KMS-11 (cell line): ENCODE measurements around the gene ELAC1.

Experiments
- H2AFZ ChIP-seq: fragments of 200-600 bp; sonication (generic); 2 replicates; pipeline ENCODE4 v1.6.1; 2016; ENCODE audit warnings: antibody characterized with exemption, mixed run types, low read depth
- H3K27ac ChIP-seq: fragments of 200-600 bp; sonication (generic); 2 replicates; pipeline ENCODE4 v1.6.1; 2016; ENCODE audit warnings: mild to moderate bottlenecking, mixed run types
- H3K27me3 ChIP-seq: fragments of 200-600 bp; sonication (generic); 2 replicates; pipeline ENCODE4 v1.6.1; 2017; ENCODE audit warnings: mild to moderate bottlenecking, low read depth, mixed run types, moderate library complexity; ENCODE audit not compliant: insufficient read depth
- H3K36me3 ChIP-seq: fragments of 200-600 bp; sonication (generic); 2 replicates; pipeline ENCODE4 v1.6.1; 2017; ENCODE audit warnings: mild to moderate bottlenecking, mixed run types; ENCODE audit not compliant: insufficient read depth
- H3K4me1 ChIP-seq: fragments of 200-600 bp; sonication (generic); 2 replicates; pipeline ENCODE4 v1.6.1; 2016; ENCODE audit warnings: mild to moderate bottlenecking, low read depth, mixed run types; ENCODE audit not compliant: poor library complexity, severe bottlenecking
- H3K4me2 ChIP-seq: fragments of 200-600 bp; sonication (generic); 2 replicates; pipeline ENCODE4 v1.7.0; 2016; ENCODE audit warnings: mild to moderate bottlenecking, mixed run types
- H3K4me3 ChIP-seq: fragments of 200-600 bp; sonication (generic); IDR thresholded peaks from 2 replicates; pipeline ENCODE4 v1.6.1; 2017; ENCODE audit warnings: low read depth, low read length, mixed read lengths; ENCODE audit not compliant: insufficient read depth
- H3K79me2 ChIP-seq: fragments of 200-600 bp; sonication (generic); 2 replicates; pipeline ENCODE4 v1.6.1; 2016; ENCODE audit warnings: low read depth, mixed run types; ENCODE audit not compliant: insufficient read depth
- H3K9ac ChIP-seq: fragments of 200-600 bp; sonication (generic); 2 replicates; pipeline ENCODE4 v1.6.1; 2016; ENCODE audit warnings: mild to moderate bottlenecking, mixed run types
- H4K20me1 ChIP-seq: fragments of 200-600 bp; sonication (generic); 2 replicates; pipeline ENCODE4 v1.6.1; 2016; ENCODE audit warnings: mild to moderate bottlenecking, mixed run types; ENCODE audit not compliant: insufficient read depth
- CTCF ChIP-seq: fragments of 200-600 bp; sonication (generic); conservative IDR thresholded peaks from 2 replicates; pipeline ENCODE4 v1.6.1; 2017; ENCODE audit warnings: low read depth, mild to moderate bottlenecking, antibody characterized with exemption, low read length, moderate library complexity, mixed read lengths

The ELAC1 gene

GRCh38 chr18:51017140-51017879 is 49.5 kb downstream of the ELAC1 start:
- no peaks in the 10 kb centered on the region for H3K4me1 ChIP-seq
- TF ChIP-seq CTCF, result no peak
- no peaks in the 10 kb centered on the region for H3K36me3 ChIP-seq
- H3K9ac ChIP-seq, result no peak overlapping the region
- H3K27me3 ChIP-seq, result no peaks in the 10 kb centered on the region
- H3K27ac ChIP-seq, result no peak overlapping the region
- H3K79me2 ChIP-seq, result no peaks in the 10 kb centered on the region
- no peak overlapping the region for H3K4me2 ChIP-seq
- no peak overlapping the region for H3K4me3 ChIP-seq
- H4K20me1 ChIP-seq, result no peaks in the 10 kb centered on the region
- H2AFZ ChIP-seq, result no peak overlapping the region

GRCh38 chr18:51020536-51020935 is 52.7 kb downstream of the ELAC1 start:
- Histone ChIP-seq H3K4me2 (no peak overlapping the region), H3K27ac (no peak overlapping the region), H4K20me1 (no peaks in the 10 kb centered on the region), H3K4me3 (no peak overlapping the region), H3K27me3 (no peaks in the 10 kb centered on the region), H3K4me1 (no peaks in the 10 kb centered on the region), H3K9ac (no peak overlapping the region), H3K79me2 (no peaks in the 10 kb centered on the region), H3K36me3 (no peaks in the 10 kb centered on the region), H2AFZ (no peak overlapping the region)
- no peak for TF ChIP-seq CTCF

- no peak overlapping the region for H3K4me3 ChIP-seq
- no peak overlapping the region for H3K9ac ChIP-seq
- TF ChIP-seq CTCF, result no peak
- no peaks in the 10 kb centered on the region for H3K79me2 ChIP-seq
- no peak overlapping the region for H3K27ac ChIP-seq
- no peaks in the 10 kb centered on the region for H3K4me1 ChIP-seq
- no peaks in the 10 kb centered on the region for H4K20me1 ChIP-seq
- H3K27me3 ChIP-seq, result no peaks in the 10 kb centered on the region
- no peaks in the 10 kb centered on the region for H3K36me3 ChIP-seq
- H2AFZ ChIP-seq, result no peak overlapping the region
- no peak overlapping the region for H3K4me2 ChIP-seq
Observed at GRCh38 chr18:51021226-51021965, 53.6 kb downstream of the ELAC1 start.

- peaks cover 7% of the 10 kb centered on the region; the same call in 1 of the 2 replicates for H3K79me2 ChIP-seq
- no peaks in the 10 kb centered on the region for H4K20me1 ChIP-seq
- no peak overlapping the region for H3K27ac ChIP-seq
- H3K27me3 ChIP-seq, result no peaks in the 10 kb centered on the region
- H3K36me3 ChIP-seq, result no peaks in the 10 kb centered on the region
- TF ChIP-seq CTCF, result no peak
- H3K4me2 ChIP-seq, result no peak overlapping the region
- no peak overlapping the region for H2AFZ ChIP-seq
- H3K9ac ChIP-seq, result no peak overlapping the region
- peaks cover 16% of the 10 kb centered on the region for H3K4me1 ChIP-seq
- H3K4me3 ChIP-seq, result no peak overlapping the region
Observed at GRCh38 chr18:51025512-51025911, 57.7 kb downstream of the ELAC1 start.
